ENCODE data around the gene FAM193A.

- TF ChIP-seq GATA2 (IDR thresholded peaks at IDR 0.05; ENCODE audit: low read depth, low read length), result no peak
- no peak for TF ChIP-seq GATA3 (IDR thresholded peaks at IDR 0.05; ENCODE audit: low read depth, low read length)
Measured at GRCh38 chr4:2746891-2747695, 210.6 kb downstream of the FAM193A start.

Data from SH-SY5Y (cell line).